Measurements from ENCODE around the gene SPDYE6. TPM values are rescaled to one million over a fixed set of nuclear protein-coding genes. Genes with fewer than 3 reads are reported as not detected.
"Not testable (repeated sequence)": the region's sequence is repeated elsewhere in the genome, so short reads cannot be mapped to it uniquely, and the experiment has no call there.

The SPDYE6 gene
- total and polyA plus RNA-seq, 7 donors = 0.05 to 0.08 (median 0.08) TPM; not detected in 4

- H3K4me1 ChIP-seq = no peaks in the 10 kb centered on the region
- H3K4me3 ChIP-seq = no peak overlapping the region
- no peaks in the 10 kb centered on the region for H3K9me3 ChIP-seq
- WGBS, 3 donors = 88 to 92% (median 88%) methylated on average over 11 of the region's 11 CpGs
- DNase-seq (no peak), ATAC-seq (no peak)
- H3K36me3 ChIP-seq (ENCODE audit: insufficient read depth in 1 of 2, low read depth in 1 of 2) = no peaks in the 10 kb centered on the region
- TF ChIP-seq CTCF (IDR thresholded peaks at IDR 0.05) = no peak
- intact Hi-C loops (cut with DNase I) = no loop called here
- no peaks in the 10 kb centered on the region for H3K27me3 ChIP-seq (ENCODE audit: insufficient read depth in 3 of 3, low read length in 2 of 3)
- H3K27ac ChIP-seq = no peak overlapping the region
Measured at GRCh38 chr7:102326157-102326889, 29.9 kb downstream of the SPDYE6 start.

- H3K4me1 ChIP-seq; ATAC-seq; H3K36me3 ChIP-seq (ENCODE audit: insufficient read depth in 1 of 2, low read depth in 1 of 2); H3K9me3 ChIP-seq; H3K27me3 ChIP-seq (ENCODE audit: insufficient read depth in 3 of 3, low read length in 2 of 3); H3K4me3 ChIP-seq; DNase-seq; intact Hi-C loops (cut with DNase I); H3K27ac ChIP-seq: not testable (repeated sequence)
- 91 to 95% (median 92%) methylated on average over 11 of the region's 11 CpGs for WGBS, 3 donors
Measured at GRCh38 chr7:102325106-102325505, 31.1 kb downstream of the SPDYE6 start.

GRCh38 chr7:102323914-102324195 lies 32.4 kb downstream of the SPDYE6 start:
- ATAC-seq (no peak), DNase-seq (no peak)
- WGBS, 3 donors = 82 to 89% (median 83%) methylated on average over 5 of the region's 5 CpGs
- H3K9me3 ChIP-seq = no peaks in the 10 kb centered on the region
- no peaks in the 10 kb centered on the region for H3K4me1 ChIP-seq
- no peak overlapping the region for H3K27ac ChIP-seq
- intact Hi-C loops (cut with DNase I) = no loop called here
- H3K36me3 ChIP-seq (ENCODE audit: insufficient read depth in 1 of 2, low read depth in 1 of 2) = peaks cover 0 to 19% of the 10 kb centered on the region in 2 donors
- H3K27me3 ChIP-seq (ENCODE audit: insufficient read depth in 3 of 3, low read length in 2 of 3) = no peaks in the 10 kb centered on the region
- no peak for TF ChIP-seq CTCF (IDR thresholded peaks at IDR 0.05)
- H3K4me3 ChIP-seq = no peak overlapping the region

GRCh38 chr7:102322202-102322715 lies 34.0 kb downstream of the SPDYE6 start:
- no peak overlapping the region for H3K27ac ChIP-seq
- intact Hi-C loops (cut with DNase I) = no loop called here
- H3K27me3 ChIP-seq (ENCODE audit: insufficient read depth in 3 of 3, low read length in 2 of 3) = no peaks in the 10 kb centered on the region
- ATAC-seq = peak in 2 of 4 donors; percentile 15 to 24
- WGBS, 3 donors = 69 to 76% (median 73%) methylated on average over 4 to 8 of the region's 8 CpGs
- H3K4me3 ChIP-seq = no peak overlapping the region
- TF ChIP-seq CTCF (IDR thresholded peaks at IDR 0.05) = no peak
- DNase-seq = no peak
- peaks cover 0 to 28% of the 10 kb centered on the region in 2 donors for H3K36me3 ChIP-seq (ENCODE audit: insufficient read depth in 1 of 2, low read depth in 1 of 2)
- no peaks in the 10 kb centered on the region for H3K4me1 ChIP-seq
- H3K9me3 ChIP-seq = no peaks in the 10 kb centered on the region

GRCh38 chr7:102321351-102322201 lies 34.7 kb downstream of the SPDYE6 start:
- DNase-seq (no peak), ATAC-seq (no peak)
- Histone ChIP-seq H3K4me3 (no peak overlapping the region), H3K36me3 (ENCODE audit: insufficient read depth in 1 of 2, low read depth in 1 of 2) (peaks cover 0 to 30% of the 10 kb centered on the region in 2 donors), H3K9me3 (no peaks in the 10 kb centered on the region), H3K4me1 (no peaks in the 10 kb centered on the region), H3K27me3 (ENCODE audit: insufficient read depth in 3 of 3, low read length in 2 of 3) (no peaks in the 10 kb centered on the region), H3K27ac (no peak overlapping the region)
- no peak for TF ChIP-seq CTCF (IDR thresholded peaks at IDR 0.05)
- intact Hi-C loops (cut with DNase I) = no loop called here
- whole genome bisulfite sequencing, 3 donors = 58 to 62% (median 61%) methylated on average over 47 to 73 of the region's 73 CpGs

All from psoas muscle (tissue), 8 donors.